GM10248 (cell line): ENCODE measurements around the gene NT5DC3.

ENCODE experiments used
- CTCF ChIA-PET: fragments of 300-600 bp; sonication (Branson Sonifier 250); formaldehyde crosslinking; extraction: SDS; loops from one replicate; lab custom pipeline; 2021; ENCODE audit warnings: antibody characterized with exemption; lab: Yijun Ruan, JAX
- POLR2A ChIA-PET: fragments of 350-650 bp; sonication (Branson Sonifier 250); formaldehyde crosslinking; extraction: SDS; loops from one replicate; lab custom pipeline; 2020; ENCODE audit warnings: antibody characterized with exemption; lab: Yijun Ruan, JAX
- DNase-seq: peaks from one replicate; pipeline ENCODE4 v3.0.0; 2012; ENCODE audit errors: extremely low spot score
- TF ChIP-seq, protein P1 (sequence below): IDR thresholded peaks from 2 replicates; pipeline ENCODE4 v1.5.1; 2012; ENCODE audit warnings: mild to moderate bottlenecking, low read depth; ENCODE audit errors: extremely low read depth, missing control alignments, control extremely low read depth

The NT5DC3 gene

DNA sequence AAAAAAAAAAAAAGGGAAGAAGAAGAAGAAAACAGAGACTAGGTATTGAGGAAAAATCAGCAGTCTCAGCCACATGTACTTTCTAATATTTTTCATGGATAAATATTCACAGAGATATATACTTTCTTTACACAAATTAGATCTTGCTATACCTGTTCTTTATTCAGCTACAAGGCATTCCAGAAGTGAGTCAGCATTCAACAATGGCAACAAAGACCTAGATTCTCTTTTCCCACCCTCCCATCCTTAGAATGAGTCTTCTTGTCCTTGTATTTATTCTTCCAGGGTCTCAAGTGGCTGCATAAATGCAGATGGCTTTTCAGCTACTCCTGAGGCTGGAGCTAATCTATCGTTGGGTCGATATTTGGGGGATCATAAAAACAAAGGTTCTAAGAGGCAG, 93.0 kb downstream of the NT5DC3 start:
- no peak for DNase-seq
- POLR2A ChIA-PET = no interaction called here
- CTCF ChIA-PET = no interaction called here
- TF ChIP-seq, protein P1, sequence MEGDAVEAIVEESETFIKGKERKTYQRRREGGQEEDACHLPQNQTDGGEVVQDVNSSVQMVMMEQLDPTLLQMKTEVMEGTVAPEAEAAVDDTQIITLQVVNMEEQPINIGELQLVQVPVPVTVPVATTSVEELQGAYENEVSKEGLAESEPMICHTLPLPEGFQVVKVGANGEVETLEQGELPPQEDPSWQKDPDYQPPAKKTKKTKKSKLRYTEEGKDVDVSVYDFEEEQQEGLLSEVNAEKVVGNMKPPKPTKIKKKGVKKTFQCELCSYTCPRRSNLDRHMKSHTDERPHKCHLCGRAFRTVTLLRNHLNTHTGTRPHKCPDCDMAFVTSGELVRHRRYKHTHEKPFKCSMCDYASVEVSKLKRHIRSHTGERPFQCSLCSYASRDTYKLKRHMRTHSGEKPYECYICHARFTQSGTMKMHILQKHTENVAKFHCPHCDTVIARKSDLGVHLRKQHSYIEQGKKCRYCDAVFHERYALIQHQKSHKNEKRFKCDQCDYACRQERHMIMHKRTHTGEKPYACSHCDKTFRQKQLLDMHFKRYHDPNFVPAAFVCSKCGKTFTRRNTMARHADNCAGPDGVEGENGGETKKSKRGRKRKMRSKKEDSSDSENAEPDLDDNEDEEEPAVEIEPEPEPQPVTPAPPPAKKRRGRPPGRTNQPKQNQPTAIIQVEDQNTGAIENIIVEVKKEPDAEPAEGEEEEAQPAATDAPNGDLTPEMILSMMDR = no peak

- DNase-seq = no peak
- POLR2A ChIA-PET = no interaction called here
- TF ChIP-seq, protein P1 = no peak
- CTCF ChIA-PET = no interaction called here
These were observed 95.1 kb downstream of the NT5DC3 start for GRCh38 chr12:103745962-103746361.

GRCh38 chr12:103743788-103744187, 97.2 kb downstream of the NT5DC3 start:
- ChIA-PET CTCF (no interaction called here), POLR2A (no interaction called here)
- TF ChIP-seq, protein P1 = no peak
- no peak for DNase-seq

DNA sequence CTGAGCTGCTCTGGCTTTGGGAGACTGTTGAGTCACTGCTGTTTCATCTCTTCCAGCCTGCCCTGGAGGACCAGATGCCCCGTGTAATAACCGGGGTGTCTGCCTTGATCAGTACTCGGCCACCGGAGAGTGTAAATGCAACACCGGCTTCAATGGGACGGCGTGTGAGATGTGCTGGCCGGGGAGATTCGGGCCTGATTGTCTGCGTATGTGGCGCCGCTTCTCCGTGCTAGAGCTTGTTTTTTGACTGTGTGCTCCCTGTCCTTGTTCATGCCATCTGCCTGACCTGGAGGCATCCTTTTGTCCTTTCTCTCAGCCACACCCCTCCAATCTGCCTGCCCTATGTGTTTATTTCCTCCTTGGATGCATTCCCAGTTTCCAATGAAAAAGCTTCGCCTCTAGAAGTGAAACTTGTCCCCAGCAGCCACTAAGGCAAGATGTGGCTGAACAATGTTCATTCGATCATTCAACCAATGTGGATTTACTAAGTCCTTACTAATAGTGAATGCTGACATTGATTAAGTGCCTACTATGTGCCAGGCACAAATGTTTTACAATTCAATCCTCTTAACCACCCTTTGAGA, 98.6 kb downstream of the NT5DC3 start:
- TF ChIP-seq, protein P1 = no peak
- ChIA-PET CTCF (no interaction called here), POLR2A (no interaction called here)
- no peak for DNase-seq

- no peak for DNase-seq
- ChIA-PET CTCF (no interaction called here), POLR2A (no interaction called here)
- TF ChIP-seq, protein P1 = no peak
These were observed 103.2 kb downstream of the NT5DC3 start for GRCh38 chr12:103737881-103738280.

- ChIA-PET CTCF (interaction anchor here (1.5 kb wide), 1 partner anchor 17 kb away, joined by 3 read pairs; no protein-coding TSS in a partner anchor), POLR2A (no interaction called here)
- no peak for DNase-seq
- TF ChIP-seq, protein P1 = no peak
These were observed 104.5 kb downstream of the NT5DC3 start for GRCh38 chr12:103736572-103736971.

DNA sequence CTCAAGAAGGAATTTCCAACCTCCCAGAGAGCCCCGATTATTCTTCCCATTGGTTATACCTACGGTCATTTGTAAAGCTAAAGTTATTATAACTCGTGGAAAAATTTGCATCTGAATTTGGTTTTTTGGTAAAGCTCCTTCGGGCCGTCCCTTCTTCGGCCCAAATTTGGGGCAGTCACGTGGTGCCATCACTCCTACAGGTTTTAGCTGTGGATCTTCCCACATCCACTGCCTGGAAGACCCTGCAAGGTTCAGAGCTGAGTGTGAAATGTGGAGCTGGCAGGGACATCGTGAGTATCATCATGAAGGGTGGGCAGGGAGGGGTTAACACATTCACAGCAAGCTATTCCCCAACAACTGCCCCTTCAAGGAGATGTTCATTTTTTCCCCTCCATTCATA, 105.7 kb downstream of the NT5DC3 start:
- no peak for DNase-seq
- TF ChIP-seq, protein P1 = no peak
- ChIA-PET CTCF (no interaction called here), POLR2A (no interaction called here)
